Glutamatergic neuron (in vitro differentiated cells): ENCODE data around the gene TSHZ3. TPM values are rescaled to one million over a fixed set of nuclear protein-coding genes. Genes with fewer than 3 reads are reported as not detected.

ENCODE experiments used
- DNase-seq: peaks from one replicate; pipeline ENCODE4 v3.0.0; 2022
- H3K27ac Mint-ChIP-seq: one replicate; pipeline ENCODE4 v1.8.0; 2020; ENCODE audit warnings: mild to moderate bottlenecking, mixed read lengths, inconsistent platforms; ENCODE audit not compliant: unreplicated experiment
- H3K27me3 Mint-ChIP-seq: one replicate; pipeline ENCODE4 v1.8.0; 2020; ENCODE audit warnings: mild to moderate bottlenecking, moderate library complexity, mixed read lengths, inconsistent platforms; ENCODE audit not compliant: unreplicated experiment
- H3K36me3 Mint-ChIP-seq: one replicate; pipeline ENCODE4 v1.8.0; 2020; ENCODE audit warnings: mild to moderate bottlenecking, mixed read lengths, inconsistent platforms; ENCODE audit not compliant: unreplicated experiment
- H3K4me1 Mint-ChIP-seq: one replicate; pipeline ENCODE4 v1.8.0; 2020; ENCODE audit warnings: mild to moderate bottlenecking, low read depth, mixed read lengths, inconsistent platforms; ENCODE audit not compliant: unreplicated experiment
- H3K4me3 Mint-ChIP-seq: one replicate; pipeline ENCODE4 v1.8.0; 2020; ENCODE audit warnings: mild to moderate bottlenecking, mixed read lengths, inconsistent platforms; ENCODE audit not compliant: unreplicated experiment
- H3K9me3 Mint-ChIP-seq: one replicate; pipeline ENCODE4 v1.8.0; 2020; ENCODE audit warnings: mild to moderate bottlenecking, moderate library complexity, mixed read lengths, inconsistent platforms; ENCODE audit not compliant: unreplicated experiment
- total RNA-seq: library from RNA; stranded (reverse); fragmentation: NEBNext Ultra II Directional; extraction: Animal tissue kit (Norgen Biotek cat#: 25700); gene quantifications from one replicate; pipeline ENCODE4 v1.2.1, GENCODE V29; 2021; ENCODE audit not compliant: unreplicated experiment
- TF ChIP-seq, protein P1 (sequence below): fragments of 200-600 bp; sonication (generic); IDR thresholded peaks from one replicate; pipeline ENCODE4 v1.5.0; 2021; ENCODE audit not compliant: partially characterized antibody, unreplicated experiment

TSHZ3 gene
- total RNA-seq, 1 donor from 2014 or later = 7.4 TPM

DNA sequence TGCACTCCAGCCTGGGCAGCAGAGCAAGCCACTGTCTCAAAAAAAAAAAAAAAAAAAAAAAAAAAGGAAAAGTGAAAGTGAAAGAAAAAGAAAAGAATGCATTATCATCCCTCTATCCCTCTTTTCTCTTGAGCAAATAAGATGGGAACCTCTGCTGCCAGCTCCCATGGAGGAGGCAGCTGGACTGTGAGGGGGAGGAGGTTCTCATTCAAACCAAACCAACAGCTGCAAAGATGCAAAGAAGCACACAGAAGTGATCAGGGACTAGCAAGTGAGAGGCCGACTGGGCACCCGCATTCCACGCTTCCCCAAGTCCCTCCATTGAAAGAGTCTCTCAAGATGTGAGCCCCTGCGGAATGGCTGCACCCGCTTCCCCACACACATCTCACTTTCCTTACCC lies 63.5 kb downstream of the TSHZ3 start:
- Mint-ChIP-seq H3K27ac (no peak overlapping the region), H3K4me3 (no peak overlapping the region), H3K9me3 (no peaks in the 10 kb centered on the region), H3K4me1 (no peaks in the 10 kb centered on the region), H3K27me3 (peaks cover 3% of the 10 kb centered on the region), H3K36me3 (no peaks in the 10 kb centered on the region)
- no peak for DNase-seq
- TF ChIP-seq, protein P1, sequence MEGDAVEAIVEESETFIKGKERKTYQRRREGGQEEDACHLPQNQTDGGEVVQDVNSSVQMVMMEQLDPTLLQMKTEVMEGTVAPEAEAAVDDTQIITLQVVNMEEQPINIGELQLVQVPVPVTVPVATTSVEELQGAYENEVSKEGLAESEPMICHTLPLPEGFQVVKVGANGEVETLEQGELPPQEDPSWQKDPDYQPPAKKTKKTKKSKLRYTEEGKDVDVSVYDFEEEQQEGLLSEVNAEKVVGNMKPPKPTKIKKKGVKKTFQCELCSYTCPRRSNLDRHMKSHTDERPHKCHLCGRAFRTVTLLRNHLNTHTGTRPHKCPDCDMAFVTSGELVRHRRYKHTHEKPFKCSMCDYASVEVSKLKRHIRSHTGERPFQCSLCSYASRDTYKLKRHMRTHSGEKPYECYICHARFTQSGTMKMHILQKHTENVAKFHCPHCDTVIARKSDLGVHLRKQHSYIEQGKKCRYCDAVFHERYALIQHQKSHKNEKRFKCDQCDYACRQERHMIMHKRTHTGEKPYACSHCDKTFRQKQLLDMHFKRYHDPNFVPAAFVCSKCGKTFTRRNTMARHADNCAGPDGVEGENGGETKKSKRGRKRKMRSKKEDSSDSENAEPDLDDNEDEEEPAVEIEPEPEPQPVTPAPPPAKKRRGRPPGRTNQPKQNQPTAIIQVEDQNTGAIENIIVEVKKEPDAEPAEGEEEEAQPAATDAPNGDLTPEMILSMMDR = no peak

DNA sequence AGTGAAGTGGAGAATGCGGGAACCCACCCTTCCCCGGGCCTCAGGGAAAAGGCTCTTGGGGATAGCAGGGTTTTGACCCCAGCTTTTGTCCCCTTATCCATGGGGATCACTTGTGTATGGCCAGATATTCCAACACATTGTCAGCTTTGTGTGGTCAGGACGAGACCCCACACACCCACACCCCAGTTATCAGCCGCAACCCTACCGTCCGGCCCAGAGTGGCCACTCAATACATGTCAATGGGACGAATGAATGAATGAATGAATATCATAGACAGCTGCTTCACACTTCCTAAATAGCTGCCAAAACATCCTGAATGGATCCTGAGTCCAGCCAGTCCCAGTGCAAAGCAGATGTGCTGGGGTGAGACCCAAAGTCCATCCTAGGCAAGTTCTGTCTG lies 64.6 kb downstream of the TSHZ3 start:
- H3K27me3 Mint-ChIP-seq = peaks cover 3% of the 10 kb centered on the region
- H3K4me1 Mint-ChIP-seq = no peaks in the 10 kb centered on the region
- H3K4me3 Mint-ChIP-seq = no peak overlapping the region
- no peaks in the 10 kb centered on the region for H3K9me3 Mint-ChIP-seq
- no peaks in the 10 kb centered on the region for H3K36me3 Mint-ChIP-seq
- no peak overlapping the region for H3K27ac Mint-ChIP-seq
- TF ChIP-seq, protein P1 = no peak
- DNase-seq = no peak

GRCh38 chr19:31283701-31284100 lies 65.5 kb downstream of the TSHZ3 start:
- H3K9me3 Mint-ChIP-seq = peaks cover under 1% of the 10 kb centered on the region
- DNase-seq = no peak
- H3K36me3 Mint-ChIP-seq = peaks cover 2% of the 10 kb centered on the region
- no peak overlapping the region for H3K4me3 Mint-ChIP-seq
- no peak overlapping the region for H3K27ac Mint-ChIP-seq
- TF ChIP-seq, protein P1 = no peak
- H3K27me3 Mint-ChIP-seq = peaks cover 1% of the 10 kb centered on the region
- H3K4me1 Mint-ChIP-seq = no peaks in the 10 kb centered on the region

DNA sequence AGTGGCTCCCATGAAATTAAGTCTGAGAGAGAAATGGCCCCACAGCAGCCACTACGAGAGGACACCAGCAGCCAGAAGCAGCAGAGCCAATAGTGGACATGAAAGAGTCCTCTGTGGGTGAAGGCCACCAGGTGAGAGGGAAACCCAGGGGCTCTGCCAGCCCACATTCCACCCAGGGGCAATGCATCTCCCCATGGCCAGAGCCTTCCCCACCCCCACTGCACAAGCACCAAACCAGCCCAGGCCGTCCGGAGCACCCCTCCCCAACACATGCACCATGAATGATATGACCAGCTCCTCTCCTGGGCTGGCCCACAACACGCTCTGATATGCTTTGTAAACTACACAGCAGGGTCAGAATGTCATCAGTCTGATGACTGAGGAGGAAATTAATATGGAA lies 66.9 kb downstream of the TSHZ3 start:
- Mint-ChIP-seq H3K36me3 (peaks cover 10% of the 10 kb centered on the region), H3K27ac (no peak overlapping the region), H3K4me1 (no peaks in the 10 kb centered on the region), H3K9me3 (peaks cover 3% of the 10 kb centered on the region), H3K4me3 (no peak overlapping the region), H3K27me3 (peaks cover 4% of the 10 kb centered on the region)
- TF ChIP-seq, protein P1 = no peak
- no peak for DNase-seq

DNA sequence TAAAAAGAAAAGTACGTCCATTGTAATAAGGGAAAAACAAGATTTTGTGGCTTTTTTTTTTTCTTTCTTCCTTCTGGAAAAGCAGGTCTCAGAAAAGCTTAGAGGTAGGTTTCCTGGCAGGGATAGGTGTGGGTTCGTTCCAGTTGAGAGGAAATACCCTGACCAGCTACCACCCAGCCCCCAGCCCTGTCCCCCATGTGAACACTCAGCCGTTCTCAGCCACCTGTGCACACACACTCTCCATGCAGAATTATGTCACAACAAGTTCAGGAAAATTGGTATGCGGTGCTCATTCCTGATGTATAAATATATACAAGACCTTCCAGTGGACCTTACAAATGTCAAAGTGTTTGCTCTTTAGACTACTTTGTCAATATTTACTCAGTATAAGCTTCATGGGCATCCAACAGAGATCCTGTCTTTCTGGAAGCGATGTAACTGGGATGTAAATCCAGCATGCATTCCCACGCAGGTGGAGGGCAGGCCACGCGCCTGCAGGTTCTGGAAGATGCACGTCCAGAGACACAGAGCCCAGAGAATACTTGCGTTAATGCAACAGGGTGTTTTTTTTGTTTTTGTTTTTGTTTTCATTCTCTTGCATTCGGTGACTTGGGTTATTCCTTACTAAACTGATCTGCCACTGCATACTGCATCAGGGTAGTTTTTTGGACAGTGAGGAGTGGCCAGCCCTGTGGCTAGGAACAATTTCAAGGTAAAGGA lies 68.8 kb downstream of the TSHZ3 start:
- Mint-ChIP-seq H3K36me3 (peaks cover 10% of the 10 kb centered on the region), H3K27ac (no peak overlapping the region), H3K4me3 (no peak overlapping the region), H3K9me3 (peaks cover 3% of the 10 kb centered on the region), H3K27me3 (peaks cover 4% of the 10 kb centered on the region), H3K4me1 (no peaks in the 10 kb centered on the region)
- DNase-seq = no peak
- TF ChIP-seq, protein P1 = no peak
